Neural cell (in vitro differentiated cells): ENCODE results near the gene ALG10. TPM values are rescaled to one million over a fixed set of nuclear protein-coding genes. Genes with fewer than 3 reads are reported as not detected.
"Not testable (repeated sequence)": the region's sequence is repeated elsewhere in the genome, so short reads cannot be mapped to it uniquely, and the experiment has no call there.

Experiments
- H2AFZ ChIP-seq: fragments of 200-600, 300-800 bp; sonication (generic), shearing (Covaris generic); 2 replicates; pipeline ENCODE4 v1.6.0; 2014; ENCODE audit warnings: low read depth, mild to moderate bottlenecking, antibody characterized with exemption, low read length, moderate library complexity
- H3F3A ChIP-seq: fragments of 200-600 bp; shearing (Covaris generic); 2 replicates; pipeline ENCODE4 v1.6.1; 2016; ENCODE audit warnings: mild to moderate bottlenecking, moderate library complexity, mixed read lengths, antibody characterized with exemption, low read length; ENCODE audit not compliant: insufficient read depth, poor library complexity, severe bottlenecking
- H3K27ac ChIP-seq: fragments of 200-600, 300-800 bp; sonication (generic), shearing (Covaris generic); 2 replicates; pipeline ENCODE4 v1.5.1; 2014; ENCODE audit warnings: mild to moderate bottlenecking, low read length, moderate library complexity
- H3K27me3 ChIP-seq: fragments of 300-800, 200-600 bp; sonication (generic), shearing (Covaris generic); 2 replicates; pipeline ENCODE4 v1.6.0; 2014; ENCODE audit warnings: mild to moderate bottlenecking, low read depth, low read length, moderate library complexity; ENCODE audit not compliant: insufficient read depth
- H3K36me3 ChIP-seq: fragments of 300-800, 200-600 bp; sonication (generic), shearing (Covaris generic); 2 replicates; pipeline ENCODE4 v1.5.1; 2014; ENCODE audit warnings: mild to moderate bottlenecking, antibody characterized with exemption, low read length, moderate library complexity; ENCODE audit not compliant: insufficient read depth
- H3K4me2 ChIP-seq: fragments of 300-800, 200-600 bp; sonication (generic), shearing (Covaris generic); 2 replicates; pipeline ENCODE4 v1.6.0; 2014; ENCODE audit warnings: mild to moderate bottlenecking, low read length
- H3K4me3 ChIP-seq: fragments of 300-800, 200-600 bp; sonication (generic), shearing (Covaris generic); 2 replicates; pipeline ENCODE4 v1.5.1; 2014; ENCODE audit warnings: mild to moderate bottlenecking, low read length, moderate library complexity
- H3K79me2 ChIP-seq: fragments of 200-600 bp; shearing (Covaris generic); replicated peaks from 2 replicates; pipeline ENCODE4 v1.6.0; 2014; ENCODE audit warnings: mild to moderate bottlenecking, low read length, moderate library complexity; ENCODE audit not compliant: insufficient read depth
- H3K9ac ChIP-seq: fragments of 300-800, 200-600 bp; sonication (generic), shearing (Covaris generic); 2 replicates; pipeline ENCODE4 v1.6.1; 2016; ENCODE audit warnings: mild to moderate bottlenecking, low read length, mixed read lengths
- H3K9me2 ChIP-seq: fragments of 200-600 bp; shearing (Covaris generic); 2 replicates; pipeline ENCODE4 v1.6.1; 2016; ENCODE audit warnings: mild to moderate bottlenecking, low read length, mixed read lengths; ENCODE audit not compliant: insufficient read depth
- H3K9me3 ChIP-seq: fragments of 200-600, 300-800 bp; sonication (generic), shearing (Covaris generic); 2 replicates; pipeline ENCODE4 v1.6.1; 2016; ENCODE audit warnings: mild to moderate bottlenecking, mixed run types, low read length, moderate library complexity, mixed read lengths
- H4K20me1 ChIP-seq: fragments of 200-600 bp; shearing (Covaris generic); 2 replicates; pipeline ENCODE4 v1.6.1; 2016; ENCODE audit warnings: mild to moderate bottlenecking, mixed run types; ENCODE audit not compliant: insufficient read depth
- CTCF ChIP-seq: fragments of 450-650 bp; IDR thresholded peaks from 2 replicates; pipeline ENCODE4 v1.5.1; 2014; ENCODE audit warnings: antibody characterized with exemption, mild to moderate bottlenecking, moderate library complexity; ENCODE audit not compliant: poor library complexity, severe bottlenecking
- EP300 ChIP-seq: fragments of 450-650 bp; conservative IDR thresholded peaks from 2 replicates; pipeline ENCODE4 v1.6.1; 2014; ENCODE audit warnings: antibody characterized with exemption, mild to moderate bottlenecking, moderate library complexity; ENCODE audit not compliant: poor library complexity, severe bottlenecking
- EZH2 ChIP-seq: fragments of 200-600, 300-800 bp; shearing (Covaris generic), sonication (generic); IDR thresholded peaks from 2 replicates; pipeline ENCODE4 v1.6.1; 2014; ENCODE audit warnings: antibody characterized with exemption, low read length, borderline replicate concordance, mild to moderate bottlenecking; ENCODE audit not compliant: insufficient read depth, poor library complexity, severe bottlenecking
- MXI1 ChIP-seq: fragments of 450-650 bp; conservative IDR thresholded peaks from 2 replicates; pipeline ENCODE4 v1.6.1; 2014; ENCODE audit warnings: antibody characterized with exemption, mild to moderate bottlenecking; ENCODE audit not compliant: poor library complexity, severe bottlenecking
- POLR2AphosphoS5 ChIP-seq: IDR thresholded peaks from 2 replicates; pipeline ENCODE4 v1.6.1; 2012
- RAD21 ChIP-seq: fragments of 450-650 bp; conservative IDR thresholded peaks from 2 replicates; pipeline ENCODE4 v1.6.1; 2014; ENCODE audit warnings: antibody characterized with exemption, mild to moderate bottlenecking, moderate library complexity
- SMC3 ChIP-seq: fragments of 450-650 bp; conservative IDR thresholded peaks from 2 replicates; pipeline ENCODE4 v1.6.1; 2014; ENCODE audit warnings: antibody characterized with exemption, mild to moderate bottlenecking, moderate library complexity; ENCODE audit not compliant: poor library complexity
- TAF1 ChIP-seq: IDR thresholded peaks from 2 replicates; pipeline ENCODE4 v1.6.1; 2012; ENCODE audit warnings: low read depth
- polyA plus RNA-seq: library from polyadenylated mRNA; depleted of rRNA; stranded (reverse); fragments of >200 nt; gene quantifications from 2 replicates; pipeline ENCODE4 v1.2.3, GENCODE V29; 2014
- TF ChIP-seq, protein P1 (sequence below): IDR thresholded peaks from 2 replicates; pipeline ENCODE4 v1.6.1; 2012; ENCODE audit warnings: borderline replicate concordance

Gene ALG10
- polyA plus RNA-seq, 1 donor from 2014 or later, result 12.8 TPM

GRCh38 chr12:33988913-33989312, 33.4 kb upstream of the ALG10 start:
- Histone ChIP-seq H3K9me3 (no peaks in the 10 kb centered on the region), H3K36me3 (no peaks in the 10 kb centered on the region), H3K9me2 (no peaks in the 10 kb centered on the region), H3K4me3 (no peak overlapping the region), H3F3A (no peaks in the 10 kb centered on the region), H3K79me2 (no peaks in the 10 kb centered on the region), H3K9ac (no peak overlapping the region), H4K20me1 (no peaks in the 10 kb centered on the region), H3K27me3 (no peaks in the 10 kb centered on the region), H2AFZ (no peak overlapping the region), H3K4me2 (no peak overlapping the region), H3K27ac (peak overlapping the region; percentile 2)
- no peak for TF ChIP-seq RAD21
- TF ChIP-seq POLR2AphosphoS5, result no peak
- no peak for TF ChIP-seq CTCF
- TF ChIP-seq EZH2, result no peak
- TF ChIP-seq EP300, result no peak
- TF ChIP-seq MXI1, result no peak
- TF ChIP-seq, protein P1, sequence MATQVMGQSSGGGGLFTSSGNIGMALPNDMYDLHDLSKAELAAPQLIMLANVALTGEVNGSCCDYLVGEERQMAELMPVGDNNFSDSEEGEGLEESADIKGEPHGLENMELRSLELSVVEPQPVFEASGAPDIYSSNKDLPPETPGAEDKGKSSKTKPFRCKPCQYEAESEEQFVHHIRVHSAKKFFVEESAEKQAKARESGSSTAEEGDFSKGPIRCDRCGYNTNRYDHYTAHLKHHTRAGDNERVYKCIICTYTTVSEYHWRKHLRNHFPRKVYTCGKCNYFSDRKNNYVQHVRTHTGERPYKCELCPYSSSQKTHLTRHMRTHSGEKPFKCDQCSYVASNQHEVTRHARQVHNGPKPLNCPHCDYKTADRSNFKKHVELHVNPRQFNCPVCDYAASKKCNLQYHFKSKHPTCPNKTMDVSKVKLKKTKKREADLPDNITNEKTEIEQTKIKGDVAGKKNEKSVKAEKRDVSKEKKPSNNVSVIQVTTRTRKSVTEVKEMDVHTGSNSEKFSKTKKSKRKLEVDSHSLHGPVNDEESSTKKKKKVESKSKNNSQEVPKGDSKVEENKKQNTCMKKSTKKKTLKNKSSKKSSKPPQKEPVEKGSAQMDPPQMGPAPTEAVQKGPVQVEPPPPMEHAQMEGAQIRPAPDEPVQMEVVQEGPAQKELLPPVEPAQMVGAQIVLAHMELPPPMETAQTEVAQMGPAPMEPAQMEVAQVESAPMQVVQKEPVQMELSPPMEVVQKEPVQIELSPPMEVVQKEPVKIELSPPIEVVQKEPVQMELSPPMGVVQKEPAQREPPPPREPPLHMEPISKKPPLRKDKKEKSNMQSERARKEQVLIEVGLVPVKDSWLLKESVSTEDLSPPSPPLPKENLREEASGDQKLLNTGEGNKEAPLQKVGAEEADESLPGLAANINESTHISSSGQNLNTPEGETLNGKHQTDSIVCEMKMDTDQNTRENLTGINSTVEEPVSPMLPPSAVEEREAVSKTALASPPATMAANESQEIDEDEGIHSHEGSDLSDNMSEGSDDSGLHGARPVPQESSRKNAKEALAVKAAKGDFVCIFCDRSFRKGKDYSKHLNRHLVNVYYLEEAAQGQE, result no peak
- no peak for TF ChIP-seq SMC3
- no peak for TF ChIP-seq TAF1

- H3K9me2 ChIP-seq, result no peaks in the 10 kb centered on the region
- H3F3A ChIP-seq, result no peaks in the 10 kb centered on the region
- H3K9me3 ChIP-seq, result no peaks in the 10 kb centered on the region
- H3K4me2 ChIP-seq, result no peak overlapping the region
- TF ChIP-seq EP300 (no peak), EZH2 (no peak), SMC3 (no peak), TAF1 (no peak), POLR2AphosphoS5 (no peak), MXI1 (no peak), RAD21 (no peak)
- TF ChIP-seq, protein P1, result no peak
- H4K20me1 ChIP-seq, result no peaks in the 10 kb centered on the region
- no peak overlapping the region for H3K4me3 ChIP-seq
- H2AFZ ChIP-seq, result no peak overlapping the region
- H3K79me2 ChIP-seq, result no peaks in the 10 kb centered on the region
- H3K9ac ChIP-seq, result no peak overlapping the region
- no peaks in the 10 kb centered on the region for H3K36me3 ChIP-seq
- H3K27ac ChIP-seq, result no peak overlapping the region
- H3K27me3 ChIP-seq, result no peaks in the 10 kb centered on the region
Observed at GRCh38 chr12:33994857-33995808, 27.2 kb upstream of the ALG10 start.

DNA sequence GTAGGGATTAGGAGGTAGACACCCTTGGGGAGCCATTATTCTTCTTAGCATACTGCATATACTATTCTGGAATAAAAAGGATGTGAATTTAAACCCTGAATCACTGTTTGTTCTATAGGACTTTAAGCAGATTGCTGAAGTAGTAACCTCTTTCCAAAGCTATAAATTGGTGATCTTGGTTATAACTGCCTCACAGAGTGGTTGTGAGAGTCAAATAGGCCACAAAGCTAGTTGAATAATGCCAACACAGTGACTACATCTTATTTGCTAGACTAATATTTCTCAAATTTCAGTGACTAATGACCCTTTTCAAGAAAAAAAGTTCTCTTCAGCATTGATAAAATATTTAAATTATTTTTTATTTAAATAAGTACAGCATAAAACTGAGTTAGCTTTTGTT, 13.5 kb upstream of the ALG10 start:
- not testable (repeated sequence) for H3K4me3 ChIP-seq, H3F3A ChIP-seq, H3K9me2 ChIP-seq, H3K79me2 ChIP-seq, H3K36me3 ChIP-seq, H2AFZ ChIP-seq, H4K20me1 ChIP-seq, H3K9me3 ChIP-seq, H3K27me3 ChIP-seq, H3K4me2 ChIP-seq, H3K27ac ChIP-seq, H3K9ac ChIP-seq
